Measurements from ENCODE around the gene SOAT2.

SOAT2 gene

GRCh38 chr12:53065470-53065869, 37.8 kb upstream of the SOAT2 start:
- no peak for DNase-seq

- DNase-seq: peak; percentile 73
These were observed 37.0 kb upstream of the SOAT2 start for GRCh38 chr12:53065975-53066931.

GRCh38 chr12:53067074-53067992, 36.0 kb upstream of the SOAT2 start:
- DNase-seq: no peak

GRCh38 chr12:53067993-53068770, 35.1 kb upstream of the SOAT2 start:
- DNase-seq: no peak

GRCh38 chr12:53068811-53069585, 34.3 kb upstream of the SOAT2 start:
- no peak for DNase-seq

- no peak for DNase-seq
These were observed 33.5 kb upstream of the SOAT2 start for GRCh38 chr12:53069621-53070410.

GRCh38 chr12:53070877-53071492, 32.3 kb upstream of the SOAT2 start:
- DNase-seq: no peak

GRCh38 chr12:53071591-53072551, 31.4 kb upstream of the SOAT2 start:
- DNase-seq: no peak

- DNase-seq: no peak
These were observed 29.4 kb upstream of the SOAT2 start for GRCh38 chr12:53073881-53074280.

- DNase-seq: no peak
These were observed 28.8 kb upstream of the SOAT2 start for GRCh38 chr12:53074283-53074998.

GRCh38 chr12:53074999-53075370, 28.3 kb upstream of the SOAT2 start:
- no peak for DNase-seq

GRCh38 chr12:53076461-53076860, 26.8 kb upstream of the SOAT2 start:
- no peak for DNase-seq

- no peak for DNase-seq
These were observed 26.3 kb upstream of the SOAT2 start for GRCh38 chr12:53077030-53077429.

GRCh38 chr12:53078425-53079225, 24.7 kb upstream of the SOAT2 start:
- peak; percentile 43 for DNase-seq

- DNase-seq: peak; percentile 95
These were observed 23.8 kb upstream of the SOAT2 start, which contains the start of gene SPRYD3 for GRCh38 chr12:53079226-53080117. TSS of gene SPRYD3 (minus strand) at chr12:53079390. CDS start at chr12:53079333, 57 bp downstream.

GRCh38 chr12:53082637-53083175, 20.6 kb upstream of the SOAT2 start:
- DNase-seq: no peak
